Activated naive CD4-positive, alpha-beta T cell treated with Interleukin-2 at 50 U/mL for 16 hours (primary cell): ENCODE measurements around the gene FBXO21.
"Not testable (repeated sequence)": the region's sequence is repeated elsewhere in the genome, so short reads cannot be mapped to it uniquely, and the experiment has no call there.

Source experiments
- DNase-seq: peaks from one replicate; pipeline ENCODE4 v3.0.0-alpha.2; 2020

FBXO21 gene

DNA sequence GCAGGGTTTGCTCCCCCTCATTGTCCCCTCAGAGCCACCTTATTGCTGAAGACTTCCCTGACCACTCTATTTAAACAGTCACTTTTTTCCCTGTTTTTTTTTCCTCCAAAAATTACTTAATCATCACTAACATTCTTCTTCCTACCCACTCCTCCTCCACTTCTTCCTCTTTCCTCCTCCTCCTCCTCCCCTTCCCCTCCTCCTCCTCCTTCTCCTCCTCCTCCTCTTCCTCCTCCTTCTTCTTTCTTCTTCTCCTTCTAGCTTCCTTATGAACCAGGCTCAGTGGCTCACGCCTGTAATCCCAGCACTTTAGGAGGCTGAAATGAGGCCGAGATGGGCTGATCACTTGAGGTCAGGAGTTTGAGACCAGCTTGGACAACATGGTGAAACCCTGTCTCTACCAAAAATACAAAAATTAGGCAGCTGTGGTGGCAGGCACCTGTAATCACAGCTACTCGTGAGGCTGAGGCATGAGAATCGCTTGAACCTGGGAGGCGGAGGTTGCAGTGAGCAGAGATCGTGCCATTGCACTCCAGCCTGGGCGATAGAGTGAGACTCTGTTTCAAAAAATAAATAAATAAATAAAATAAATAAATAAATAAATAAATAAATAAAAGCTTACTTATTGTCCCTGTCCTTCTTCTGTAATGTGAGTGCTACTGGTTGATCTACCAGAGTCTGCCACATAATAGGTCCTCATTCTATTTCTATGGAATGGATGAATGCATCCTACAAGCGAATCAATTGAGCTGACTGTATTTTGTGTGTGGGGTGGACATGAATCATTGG is 9.9 kb upstream of the FBXO21 start:
- DNase-seq: not testable (repeated sequence)

DNA sequence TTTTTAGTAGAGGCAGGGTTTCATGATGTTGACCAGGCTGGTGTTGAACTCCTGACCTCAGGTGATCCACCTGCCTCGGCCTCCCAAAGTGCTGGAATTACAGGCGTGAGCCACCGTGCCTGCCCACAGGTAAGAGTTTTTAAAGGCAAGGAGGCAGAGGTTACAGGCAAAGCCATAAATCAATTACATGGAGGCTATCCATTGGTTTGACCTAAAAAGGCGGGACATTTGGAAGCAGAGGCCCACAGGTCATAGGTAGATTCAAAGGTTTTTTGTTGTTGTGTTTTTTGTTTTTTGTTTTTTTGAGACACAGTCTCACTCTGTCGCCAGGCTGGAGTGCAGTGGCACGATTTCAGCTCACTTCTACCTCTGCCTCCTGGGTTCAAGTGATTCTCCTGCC is 6.1 kb upstream of the FBXO21 start:
- DNase-seq: not testable (repeated sequence)

DNA sequence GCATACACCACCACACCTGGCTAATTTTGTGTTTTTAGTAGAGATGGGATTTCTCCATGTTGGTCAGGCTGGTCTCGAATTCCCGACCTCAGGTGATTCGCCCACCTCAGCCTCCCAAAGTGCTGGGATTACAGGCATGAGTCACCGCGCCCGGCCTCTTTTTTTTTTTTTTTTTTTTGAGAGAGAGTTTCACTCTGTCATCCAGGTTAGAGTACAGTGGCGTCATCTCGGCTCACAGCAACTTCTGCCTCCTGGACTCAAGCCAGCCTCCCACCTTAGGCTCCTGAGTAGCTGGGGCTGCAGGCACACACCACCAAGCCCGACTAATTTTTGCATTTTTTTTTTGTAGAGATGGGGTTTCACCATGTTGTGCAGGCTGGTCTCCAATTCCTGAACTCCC is 4.8 kb upstream of the FBXO21 start:
- not testable (repeated sequence) for DNase-seq

DNA sequence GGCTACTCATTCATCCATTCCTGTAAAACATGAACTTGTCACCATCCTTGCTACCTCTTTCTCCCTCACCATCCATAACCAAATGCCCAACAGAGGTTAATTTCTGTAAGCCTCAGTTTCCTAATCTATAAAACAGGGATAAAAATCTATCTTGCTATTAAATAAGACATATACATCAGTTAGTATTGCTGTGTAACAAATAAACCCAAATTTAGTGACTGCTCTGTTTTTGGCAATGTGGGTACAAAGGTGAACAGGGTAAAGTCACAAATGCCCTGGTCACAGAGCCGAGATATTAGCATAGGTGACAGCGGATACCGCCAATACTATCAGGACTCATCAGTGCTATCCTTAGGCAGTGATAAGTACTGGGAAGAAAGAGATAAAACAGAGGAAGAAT is 3.6 kb upstream of the FBXO21 start:
- DNase-seq: no peak

DNA sequence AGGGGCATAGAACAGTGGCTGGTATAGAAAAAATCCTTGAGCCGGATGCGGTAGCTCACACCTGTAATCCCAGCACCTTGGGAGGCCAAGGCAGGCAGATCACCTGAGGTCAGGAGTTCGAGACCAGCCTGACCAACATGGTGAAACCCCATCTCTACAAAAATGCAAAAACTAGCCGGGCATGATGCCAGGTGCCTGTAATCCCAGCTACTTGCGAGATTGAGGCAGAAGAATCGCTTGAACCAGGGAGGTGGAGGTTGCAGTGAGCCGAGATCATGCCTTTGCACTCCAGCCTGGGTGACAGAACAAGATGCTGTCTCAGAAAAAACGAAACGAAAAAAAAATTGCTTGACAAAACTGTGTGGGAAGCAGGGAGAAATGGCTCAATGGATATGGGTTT is 2.3 kb upstream of the FBXO21 start:
- not testable (repeated sequence) for DNase-seq

DNA sequence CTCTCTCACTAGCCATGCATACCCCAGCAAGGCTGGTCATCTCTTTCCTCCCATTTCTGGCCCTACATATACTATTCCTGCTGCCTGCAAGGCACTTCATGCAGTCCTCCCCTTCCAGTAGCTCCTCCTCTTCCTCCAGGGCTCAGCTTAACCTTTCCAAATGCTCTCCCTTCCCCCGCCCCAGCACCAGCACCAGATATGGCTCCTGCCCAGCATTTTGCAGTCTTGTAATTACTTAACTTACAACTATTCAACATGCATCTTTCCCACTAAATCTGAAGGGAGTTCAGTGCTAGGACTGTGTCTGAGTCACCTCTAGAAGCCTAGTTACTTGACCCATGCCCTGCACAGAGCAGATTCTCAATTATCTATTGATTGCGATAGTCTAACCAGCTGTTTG is 1.8 kb upstream of the FBXO21 start:
- no peak for DNase-seq

DNA sequence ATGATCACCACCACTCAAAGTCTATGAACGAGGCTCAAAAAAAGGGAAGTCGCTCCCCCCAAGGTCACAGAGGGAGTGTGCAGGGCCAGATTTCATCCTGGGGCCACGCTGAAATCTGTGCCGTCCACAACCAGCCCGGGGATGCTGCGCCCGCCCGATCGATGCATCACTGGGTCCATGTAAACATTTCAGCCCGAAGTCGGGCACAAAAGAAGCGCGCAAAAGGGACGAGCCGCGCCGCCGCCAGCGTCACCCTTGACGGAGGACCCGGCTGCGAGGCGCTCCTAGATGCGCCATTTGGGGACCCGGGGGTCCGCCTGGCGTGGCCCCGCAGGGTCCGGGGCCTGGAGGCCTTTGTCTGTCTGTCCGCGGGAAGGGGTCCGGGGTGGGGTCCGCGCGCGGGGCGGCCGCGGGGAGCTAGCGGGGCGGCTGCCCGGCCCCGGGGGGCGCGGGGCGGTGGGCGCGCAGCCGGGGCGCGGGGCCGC is 503 bp downstream of the FBXO21 start:
- DNase-seq: peak; percentile 40

DNA sequence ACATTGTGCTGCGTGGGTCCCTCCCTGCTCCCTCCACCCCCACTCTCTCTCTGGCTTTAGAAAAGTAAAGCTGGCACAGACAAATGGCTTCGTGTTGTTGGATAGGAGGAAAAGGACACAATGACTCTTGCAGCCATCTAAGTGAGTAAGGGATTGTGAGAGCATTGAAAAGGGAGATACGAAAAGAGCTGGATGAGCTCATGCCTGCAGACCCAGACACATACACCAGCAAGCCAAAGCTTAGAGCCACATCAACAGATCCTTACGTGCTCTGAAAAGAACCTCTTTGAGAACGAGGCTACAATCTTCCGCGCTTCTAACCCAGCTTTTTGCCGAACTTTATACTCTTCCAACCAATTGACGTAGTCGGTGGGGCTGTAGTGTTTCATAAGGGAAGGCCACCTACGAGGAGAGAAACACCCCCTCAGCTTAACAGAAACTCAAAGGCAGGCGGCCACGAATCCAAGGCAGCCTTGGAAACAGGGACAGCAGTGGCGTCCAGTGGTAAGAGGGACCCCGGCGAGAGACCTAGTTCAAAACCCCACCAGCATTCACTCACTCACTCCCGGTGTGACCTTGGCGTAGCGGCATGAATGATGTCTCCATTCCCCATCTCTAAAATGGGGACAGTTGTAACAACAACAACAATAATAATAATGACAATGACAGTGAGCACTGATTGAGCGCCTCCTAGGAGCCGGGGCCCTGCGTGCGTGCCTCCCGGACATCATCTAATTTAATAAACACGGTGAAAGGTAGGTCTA is 1.1 kb downstream of the FBXO21 start:
- DNase-seq: no peak

DNA sequence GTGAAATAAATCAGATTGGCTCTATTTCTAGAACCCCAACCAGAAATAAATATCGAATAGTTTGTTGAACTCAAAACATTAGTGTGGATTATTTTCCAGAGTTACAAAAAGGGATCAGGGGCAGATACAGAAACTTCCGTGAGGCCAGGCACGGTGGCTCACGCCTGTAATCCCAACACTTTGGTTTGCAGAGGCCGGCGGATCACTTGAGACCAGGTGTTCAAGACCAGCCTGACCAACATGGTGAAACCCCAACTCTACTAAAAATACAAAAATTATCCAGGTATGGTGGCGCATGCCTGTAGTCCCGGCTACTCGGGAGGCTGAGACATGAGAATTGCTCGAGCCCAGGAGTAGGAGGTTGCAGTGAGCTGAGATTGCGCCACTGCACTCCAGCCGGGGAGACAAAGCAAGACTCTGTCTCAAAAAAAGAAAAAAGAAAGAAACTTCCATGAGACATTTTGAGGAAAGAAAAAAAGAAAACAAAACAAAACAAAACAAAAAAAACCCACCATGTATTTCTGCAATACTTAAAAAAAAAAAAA is 2.1 kb downstream of the FBXO21 start:
- DNase-seq: no peak

DNA sequence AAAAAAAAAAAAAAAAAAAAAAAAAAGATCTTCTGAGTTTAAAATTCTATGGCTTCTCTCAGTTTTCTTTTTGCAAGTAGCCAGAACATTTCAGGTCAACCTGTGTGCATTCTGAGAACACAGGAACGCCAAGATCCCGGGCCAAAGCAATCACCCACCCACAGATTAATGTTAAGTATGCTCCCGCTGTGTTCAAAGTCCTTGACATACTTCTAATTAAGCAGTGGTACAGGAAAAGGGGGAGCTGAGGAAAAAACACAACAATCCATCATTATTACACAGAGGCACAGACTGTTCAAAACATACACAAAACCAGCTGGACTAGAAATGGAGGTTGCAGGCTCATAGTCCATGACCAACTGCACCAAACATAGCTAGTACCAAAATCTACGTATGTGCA is 2.8 kb downstream of the FBXO21 start:
- DNase-seq: no peak

DNA sequence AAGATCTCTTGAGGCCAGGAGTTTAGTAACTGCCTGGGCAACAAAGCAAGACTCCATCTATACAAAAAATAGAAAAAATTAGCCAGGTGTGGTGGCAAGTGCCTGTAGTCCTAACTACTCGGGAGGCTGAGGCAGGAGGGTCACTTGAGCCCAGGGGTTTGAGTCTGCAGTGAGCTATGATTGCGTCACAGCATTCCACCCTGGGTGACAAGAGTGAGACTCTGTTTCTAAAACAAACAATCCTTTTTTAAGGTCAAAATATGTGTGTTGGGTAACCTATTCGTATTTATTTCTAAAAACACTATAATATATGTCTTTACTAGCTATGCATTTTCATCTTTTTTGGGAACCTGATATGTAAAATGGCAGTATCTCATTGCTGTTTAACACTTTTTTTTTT is 7.4 kb downstream of the FBXO21 start:
- DNase-seq: no peak

DNA sequence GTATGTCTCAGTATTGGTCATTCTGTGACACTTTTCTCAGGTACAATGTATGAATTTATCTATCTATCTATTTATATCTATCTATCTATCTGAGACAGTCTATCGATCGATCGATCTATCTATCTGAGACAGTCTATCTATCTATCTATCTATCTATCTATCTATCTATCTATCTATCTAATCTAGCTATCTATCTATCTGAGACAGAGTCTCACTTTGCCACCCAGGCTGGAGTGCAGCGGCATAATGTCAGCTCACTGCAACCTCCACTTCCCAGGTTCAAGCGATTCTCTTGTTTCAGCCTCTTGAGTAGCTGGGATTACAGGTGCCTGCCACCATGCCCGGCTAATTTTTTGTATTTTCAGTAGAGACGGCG is 8.8 kb downstream of the FBXO21 start:
- DNase-seq: not testable (repeated sequence)

DNA sequence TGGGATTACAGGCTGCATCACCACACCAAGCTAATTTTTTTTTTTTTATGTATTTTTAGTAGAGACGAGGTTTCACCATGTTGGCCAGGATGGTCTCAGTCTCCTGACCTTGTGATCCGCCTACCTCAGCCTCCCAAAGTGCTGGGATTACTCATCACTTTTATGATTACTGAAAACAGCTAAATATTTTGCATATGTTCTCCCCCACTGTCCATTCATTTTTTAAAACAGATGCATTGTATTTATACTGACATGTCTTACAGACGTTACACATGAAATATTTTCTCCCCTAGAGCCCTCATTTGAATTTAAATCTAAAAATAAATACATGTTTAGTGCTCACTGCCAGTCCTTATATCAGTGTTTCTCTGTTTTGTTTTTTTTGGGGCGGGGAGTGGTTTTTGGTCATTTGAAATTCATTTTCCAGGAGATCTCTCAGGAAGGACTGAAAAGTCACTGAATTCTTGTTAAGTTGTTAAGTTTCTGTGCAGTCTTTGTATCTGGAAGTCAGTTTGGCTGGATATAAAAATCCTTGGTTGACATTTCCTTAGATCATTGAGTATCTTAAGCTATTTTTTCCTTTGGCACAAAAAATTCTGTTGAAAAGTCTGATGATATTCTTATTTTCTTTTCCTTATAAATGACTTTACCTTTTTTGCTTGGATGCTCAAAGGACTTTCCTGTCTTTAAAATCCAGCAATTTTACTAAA is 9.4 kb downstream of the FBXO21 start:
- DNase-seq: no peak

DNA sequence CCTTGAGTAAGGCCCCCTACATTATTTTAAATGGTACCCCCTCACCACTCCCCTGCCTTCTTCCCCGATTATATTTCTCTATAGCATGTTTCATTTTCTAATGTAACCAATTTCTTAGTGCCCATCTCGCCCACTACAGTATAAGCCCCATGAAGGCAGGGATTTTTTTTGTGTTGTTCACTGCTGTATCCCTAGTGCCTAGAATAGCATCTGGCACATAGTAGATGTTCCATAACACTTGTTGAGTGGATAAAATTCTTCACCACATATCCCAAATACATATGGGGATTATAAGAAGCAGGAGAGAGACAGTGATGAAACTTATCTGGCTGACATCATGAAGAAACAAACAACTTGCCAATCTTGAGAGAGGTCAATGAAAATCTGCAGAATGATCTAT is 11.5 kb downstream of the FBXO21 start:
- no peak for DNase-seq

DNA sequence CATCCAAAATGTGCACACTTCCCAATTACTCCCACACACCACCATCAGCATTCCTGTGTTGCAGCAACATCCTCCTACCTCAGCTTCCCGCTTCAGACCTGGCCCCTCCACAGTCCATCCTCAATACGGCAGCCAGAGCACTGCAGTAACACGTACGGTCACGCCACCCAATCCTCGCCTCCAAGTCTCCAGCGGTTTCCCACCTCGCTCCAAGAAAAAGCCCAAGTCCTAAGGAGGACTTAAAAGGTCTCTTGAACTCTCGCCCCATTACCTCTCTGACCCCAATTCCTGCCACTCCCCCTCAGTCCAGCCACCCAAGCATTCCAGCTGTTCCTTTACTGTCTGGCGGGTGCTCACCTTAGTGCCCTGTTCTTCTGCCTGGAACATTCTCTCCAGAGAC is 12.0 kb downstream of the FBXO21 start:
- no peak for DNase-seq

DNA sequence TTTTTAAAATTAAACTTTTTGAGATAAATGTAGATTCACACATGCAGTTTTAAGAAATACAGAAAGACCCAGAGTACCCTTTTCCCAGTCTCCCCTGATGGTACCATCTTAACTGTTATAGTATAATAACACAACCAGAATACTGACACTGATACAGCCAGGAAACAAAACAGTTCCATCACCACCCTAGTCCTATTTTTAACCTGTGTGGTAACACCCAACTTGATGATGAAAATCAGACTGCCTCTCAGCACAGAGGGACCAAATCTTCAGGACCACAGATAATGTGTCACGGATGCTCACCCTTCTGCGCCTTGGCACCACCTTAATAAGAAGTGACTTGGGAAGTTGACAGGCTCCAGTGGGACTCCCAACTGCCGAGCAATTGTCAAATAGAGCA is 18.1 kb downstream of the FBXO21 start:
- no peak for DNase-seq

DNA sequence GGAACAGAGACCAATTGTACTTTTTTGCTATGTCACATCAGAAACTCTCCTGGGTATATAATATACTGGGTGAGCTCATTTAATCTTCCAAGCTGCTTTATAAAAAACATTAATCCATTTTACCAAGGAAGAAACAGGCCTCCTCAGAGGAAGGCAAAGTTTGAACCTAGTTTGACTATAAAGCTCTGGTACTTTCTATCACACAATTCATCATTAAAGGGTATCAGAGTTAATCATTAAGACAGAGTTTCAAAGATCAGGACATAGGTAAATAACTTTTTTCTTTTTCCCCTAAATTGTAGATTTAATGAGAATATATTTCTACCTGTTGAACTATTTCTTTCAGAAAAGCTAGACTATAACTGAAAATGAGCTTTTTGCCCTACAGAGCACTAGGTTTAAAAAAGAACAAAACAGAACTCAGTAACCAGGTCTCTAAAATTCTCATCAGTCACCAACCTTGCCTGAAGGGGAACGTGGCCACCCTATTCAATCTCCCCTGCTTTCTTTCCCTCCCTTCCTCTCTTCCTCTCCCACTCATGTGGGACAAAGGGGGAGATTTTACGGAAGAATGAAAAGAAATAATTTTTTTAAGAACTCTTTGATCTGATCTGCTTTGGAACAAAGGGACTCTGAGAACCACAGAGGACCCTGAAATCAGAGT is 18.6 kb downstream of the FBXO21 start:
- no peak for DNase-seq

DNA sequence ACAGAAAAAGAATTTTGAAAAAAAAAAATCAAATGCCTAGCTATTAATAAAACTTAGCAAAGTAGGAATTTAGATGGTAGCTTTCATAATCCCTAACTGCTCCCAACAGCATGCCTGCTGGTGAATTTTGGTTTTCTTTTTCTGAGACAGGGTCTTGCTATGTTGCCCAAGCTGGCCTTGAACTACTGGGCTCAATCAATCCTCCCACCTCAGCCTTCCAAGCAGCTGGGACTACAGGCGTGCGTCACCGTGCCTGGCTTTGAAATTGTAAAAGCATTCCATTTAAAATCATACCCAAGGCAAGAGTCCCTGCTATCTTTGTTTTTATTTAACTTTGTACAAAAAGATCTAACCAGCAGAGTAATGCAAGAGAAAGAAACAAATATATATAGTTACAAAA is 20.7 kb downstream of the FBXO21 start:
- no peak for DNase-seq

DNA sequence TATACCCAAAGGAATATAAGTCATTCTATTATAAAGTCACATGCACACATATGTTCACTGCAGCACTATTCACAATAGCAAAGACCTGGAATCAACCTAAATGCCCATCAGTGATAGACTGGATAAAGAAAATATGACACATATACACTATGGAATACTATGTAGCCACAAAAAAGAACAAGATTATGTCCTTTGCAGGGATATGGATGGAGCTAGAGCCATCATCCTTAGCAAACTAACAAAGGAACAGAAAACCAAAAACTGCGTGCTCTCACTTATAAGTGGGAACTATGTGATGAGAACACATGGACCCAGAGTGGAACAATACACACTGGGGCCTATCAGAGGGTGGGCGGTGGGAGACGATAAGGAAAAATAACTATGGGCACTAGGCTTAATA is 21.3 kb downstream of the FBXO21 start:
- no peak for DNase-seq

DNA sequence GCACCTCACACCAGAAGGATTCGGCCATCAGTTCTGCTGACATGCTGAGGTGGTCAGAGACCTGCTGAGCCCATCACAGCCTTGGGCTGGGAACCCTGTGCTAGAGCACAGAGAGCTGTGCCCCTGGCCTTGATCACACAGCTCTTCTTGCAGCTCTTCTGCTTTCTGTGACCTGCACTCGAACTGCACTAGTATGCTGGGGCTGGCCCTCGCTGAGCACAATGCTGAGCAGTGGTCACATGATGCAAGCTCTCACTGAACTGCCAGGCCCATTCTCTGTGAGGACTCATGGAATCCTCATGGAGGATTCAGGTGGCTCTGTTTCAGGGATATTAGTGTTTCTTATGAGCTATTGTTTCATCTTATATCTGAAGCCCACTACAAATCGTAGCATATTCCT is 22.5 kb downstream of the FBXO21 start:
- no peak for DNase-seq

DNA sequence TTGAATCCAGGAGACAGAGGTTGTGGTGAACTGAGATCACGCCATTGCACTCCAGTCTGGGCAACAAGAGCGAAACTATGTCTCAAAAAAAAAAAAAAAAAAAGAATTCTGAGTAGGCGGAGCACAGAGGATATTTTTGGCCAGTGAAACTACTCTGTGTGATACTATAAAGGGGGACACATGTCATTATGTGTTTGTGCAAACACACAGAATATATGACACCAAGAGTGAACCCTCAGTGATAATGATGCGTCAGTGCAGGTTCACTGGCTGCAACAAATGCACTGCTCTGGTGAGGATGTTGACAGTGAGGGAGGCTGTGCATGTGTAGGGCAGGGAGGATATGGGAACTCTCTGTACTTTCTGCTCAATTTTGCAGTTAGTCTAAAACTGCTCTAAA is 24.2 kb downstream of the FBXO21 start:
- no peak for DNase-seq

DNA sequence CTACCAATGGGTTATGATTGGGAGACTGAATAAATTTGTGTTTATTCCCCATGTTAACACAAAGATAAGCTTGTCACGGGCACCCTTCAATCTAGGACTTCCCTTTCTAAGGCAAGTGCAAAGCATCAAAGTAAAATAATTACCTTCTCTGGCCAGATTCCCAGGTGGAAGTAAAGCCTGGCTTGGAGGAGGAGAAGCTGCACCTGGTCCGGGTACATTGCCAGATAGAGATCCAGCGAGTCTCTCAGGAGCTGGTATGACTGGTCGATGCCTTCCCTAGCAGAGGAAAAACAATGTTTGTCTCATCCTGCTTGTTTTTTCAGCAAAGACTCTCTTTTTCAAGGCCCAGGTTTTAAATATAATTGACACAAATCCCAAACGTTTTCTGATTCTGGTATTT is 24.9 kb downstream of the FBXO21 start:
- no peak for DNase-seq

DNA sequence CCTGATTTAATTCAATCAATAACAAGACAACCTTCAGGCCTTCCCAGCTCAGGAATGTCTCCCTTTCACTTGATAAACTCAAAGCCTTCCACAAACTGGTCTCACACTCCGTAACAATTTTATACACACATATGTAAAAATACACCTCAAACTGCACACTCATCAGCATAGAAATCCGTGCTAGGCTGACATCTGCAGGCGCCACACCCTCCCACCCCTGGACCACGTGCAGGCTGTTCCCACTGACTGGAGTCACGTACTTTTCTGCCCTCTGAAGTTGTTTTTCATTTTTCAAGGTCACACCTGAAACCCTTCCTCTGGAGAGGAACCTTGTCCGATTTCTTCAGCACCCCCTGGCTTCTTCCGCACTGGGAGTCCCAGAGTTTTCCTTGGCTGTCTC is 27.6 kb downstream of the FBXO21 start:
- DNase-seq: no peak
